SU-DHL-6 (cell line): ENCODE results near the gene SDK2.
"Not testable (repeated sequence)": the region's sequence is repeated elsewhere in the genome, so short reads cannot be mapped to it uniquely, and the experiment has no call there.

Source experiments
- H2AFZ ChIP-seq: fragments of 200-600 bp; sonication (generic); 2 replicates; pipeline ENCODE4 v1.6.1; 2014; ENCODE audit warnings: low read depth, mild to moderate bottlenecking, moderate library complexity, mixed read lengths, antibody characterized with exemption, low read length; ENCODE audit not compliant: severe bottlenecking
- H3F3A ChIP-seq: fragments of 200-600 bp; shearing (Covaris generic); 2 replicates; pipeline ENCODE4 v1.6.0; 2016; ENCODE audit warnings: antibody characterized with exemption, mild to moderate bottlenecking; ENCODE audit not compliant: insufficient read depth
- H3K27ac ChIP-seq: fragments of 200-600 bp; sonication (generic); 2 replicates; pipeline ENCODE4 v1.5.1; 2016; ENCODE audit warnings: low read depth, mild to moderate bottlenecking, low read length, moderate library complexity, mixed read lengths
- H3K27me3 ChIP-seq: fragments of 200-600 bp; sonication (generic), shearing (Covaris generic); 2 replicates; pipeline ENCODE4 v1.6.0; 2014; ENCODE audit warnings: mild to moderate bottlenecking, low read length
- H3K36me3 ChIP-seq: fragments of 200-600 bp; sonication (generic); 2 replicates; pipeline ENCODE4 v1.6.1; 2014; ENCODE audit warnings: mild to moderate bottlenecking, low read length, mixed read lengths
- H3K4me2 ChIP-seq: fragments of 300-600, 200-600 bp; shearing (Covaris generic), sonication (generic); 2 replicates; pipeline ENCODE4 v1.6.0; 2014; ENCODE audit warnings: low read length, low read depth, mild to moderate bottlenecking; ENCODE audit not compliant: poor library complexity, severe bottlenecking
- H3K4me3 ChIP-seq: fragments of 200-600 bp; sonication (generic); 2 replicates; pipeline ENCODE4 v1.5.1; 2014; ENCODE audit warnings: antibody characterized with exemption, low read length, mild to moderate bottlenecking, mixed read lengths; ENCODE audit not compliant: insufficient read depth, poor library complexity, severe bottlenecking
- H3K79me2 ChIP-seq: fragments of 200-600 bp; sonication (generic); 2 replicates; pipeline ENCODE4 v1.6.1; 2014; ENCODE audit warnings: mild to moderate bottlenecking, low read length, moderate library complexity; ENCODE audit not compliant: insufficient read depth
- H3K9ac ChIP-seq: fragments of 200-600 bp; sonication (generic); 2 replicates; pipeline ENCODE4 v1.7.0; 2014; ENCODE audit warnings: mild to moderate bottlenecking, low read length
- H3K9me2 ChIP-seq: fragments of 200-600 bp; sonication (generic); replicated peaks from 2 replicates; pipeline ENCODE4 v1.6.1; 2014; ENCODE audit warnings: low read length; ENCODE audit not compliant: insufficient read depth
- H3K9me3 ChIP-seq: fragments of 200-600 bp; sonication (generic); 2 replicates; pipeline ENCODE4 v1.6.1; 2014; ENCODE audit warnings: low read length, mixed read lengths; ENCODE audit not compliant: insufficient read depth
- H4K20me1 ChIP-seq: fragments of 200-600 bp; sonication (generic); 2 replicates; pipeline ENCODE4 v1.6.1; 2014; ENCODE audit warnings: low read depth, mild to moderate bottlenecking, antibody characterized with exemption, low read length, moderate library complexity, mixed read lengths
- EZH2phosphoT487 ChIP-seq: fragments of 200-600 bp; sonication (generic), shearing (Covaris generic); conservative IDR thresholded peaks from 2 replicates; pipeline ENCODE4 v1.6.1; 2018; ENCODE audit warnings: mild to moderate bottlenecking, antibody characterized with exemption, low read length, moderate library complexity, mixed read lengths
- TF ChIP-seq, protein P1 (sequence below): fragments of 200-600 bp; sonication (generic); IDR thresholded peaks from one replicate; pipeline ENCODE4 v1.5.1; 2017; ENCODE audit warnings: antibody characterized with exemption, mild to moderate bottlenecking, low read length, moderate library complexity; ENCODE audit not compliant: insufficient read depth, poor library complexity, severe bottlenecking

The SDK2 gene

DNA sequence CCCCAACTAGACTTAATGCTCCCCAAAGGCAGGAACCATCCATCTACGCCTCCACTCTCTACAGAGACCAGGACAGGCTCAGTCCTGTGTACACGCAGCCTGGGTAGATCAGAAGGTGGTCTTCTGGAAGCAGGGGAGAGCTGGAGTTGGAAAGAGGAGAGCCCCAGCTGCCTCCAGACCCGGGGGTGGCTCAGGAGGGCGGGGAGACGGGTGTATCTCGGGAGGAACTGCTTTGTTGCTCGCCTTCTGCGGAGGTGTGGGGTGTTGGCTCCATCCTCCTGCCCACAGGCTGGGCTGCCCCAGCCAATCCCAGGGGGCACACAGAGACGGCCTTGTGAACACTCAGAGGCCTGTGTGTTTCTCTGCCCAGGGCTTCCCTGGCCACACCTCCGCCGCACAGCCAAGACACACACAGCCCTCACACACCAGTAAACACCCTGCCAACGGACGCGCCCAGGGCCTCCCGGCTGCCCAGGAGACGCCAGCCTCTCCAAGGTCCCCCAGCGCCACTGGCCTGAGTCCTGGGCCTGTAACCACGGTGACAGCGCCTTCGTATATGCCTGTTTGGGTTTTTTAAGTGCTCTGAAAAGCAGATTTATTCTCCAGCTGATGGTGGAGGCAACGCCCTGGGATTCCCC is 189.1 kb downstream of the SDK2 start:
- H3K79me2 ChIP-seq = no peaks in the 10 kb centered on the region
- H3K27me3 ChIP-seq = no peaks in the 10 kb centered on the region; the same call in 1 of the 2 replicates
- no peaks in the 10 kb centered on the region for H3K9me2 ChIP-seq
- TF ChIP-seq, protein P1, sequence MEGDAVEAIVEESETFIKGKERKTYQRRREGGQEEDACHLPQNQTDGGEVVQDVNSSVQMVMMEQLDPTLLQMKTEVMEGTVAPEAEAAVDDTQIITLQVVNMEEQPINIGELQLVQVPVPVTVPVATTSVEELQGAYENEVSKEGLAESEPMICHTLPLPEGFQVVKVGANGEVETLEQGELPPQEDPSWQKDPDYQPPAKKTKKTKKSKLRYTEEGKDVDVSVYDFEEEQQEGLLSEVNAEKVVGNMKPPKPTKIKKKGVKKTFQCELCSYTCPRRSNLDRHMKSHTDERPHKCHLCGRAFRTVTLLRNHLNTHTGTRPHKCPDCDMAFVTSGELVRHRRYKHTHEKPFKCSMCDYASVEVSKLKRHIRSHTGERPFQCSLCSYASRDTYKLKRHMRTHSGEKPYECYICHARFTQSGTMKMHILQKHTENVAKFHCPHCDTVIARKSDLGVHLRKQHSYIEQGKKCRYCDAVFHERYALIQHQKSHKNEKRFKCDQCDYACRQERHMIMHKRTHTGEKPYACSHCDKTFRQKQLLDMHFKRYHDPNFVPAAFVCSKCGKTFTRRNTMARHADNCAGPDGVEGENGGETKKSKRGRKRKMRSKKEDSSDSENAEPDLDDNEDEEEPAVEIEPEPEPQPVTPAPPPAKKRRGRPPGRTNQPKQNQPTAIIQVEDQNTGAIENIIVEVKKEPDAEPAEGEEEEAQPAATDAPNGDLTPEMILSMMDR = no peak
- TF ChIP-seq EZH2phosphoT487 = no peak
- H3K4me2 ChIP-seq = no peak overlapping the region
- no peak overlapping the region for H3K4me3 ChIP-seq
- no peaks in the 10 kb centered on the region for H3K36me3 ChIP-seq
- no peaks in the 10 kb centered on the region for H3K9me3 ChIP-seq
- no peaks in the 10 kb centered on the region for H4K20me1 ChIP-seq
- H2AFZ ChIP-seq = no peak overlapping the region
- no peak overlapping the region for H3K9ac ChIP-seq
- H3F3A ChIP-seq = no peaks in the 10 kb centered on the region
- H3K27ac ChIP-seq = no peak overlapping the region

DNA sequence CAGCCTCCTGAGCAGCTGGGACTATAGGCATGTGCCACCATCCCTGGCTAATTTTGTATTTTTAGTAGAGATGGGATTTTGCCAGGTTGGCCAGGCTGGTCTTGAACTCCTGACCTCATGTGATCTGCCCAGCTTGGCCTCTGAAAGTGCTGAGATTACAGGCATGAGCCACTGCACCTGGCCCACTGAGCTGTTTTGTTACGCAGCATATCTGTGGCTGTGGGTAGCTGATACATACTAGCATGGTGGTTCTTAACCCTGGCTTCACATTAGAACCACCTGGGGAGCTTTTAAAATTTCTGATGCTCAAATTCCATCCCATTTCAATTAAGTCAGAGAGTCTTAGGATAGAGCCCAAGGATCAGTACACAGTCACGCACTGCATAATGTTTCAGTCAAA is 190.8 kb downstream of the SDK2 start:
- H3K4me3 ChIP-seq, H2AFZ ChIP-seq, H3K27me3 ChIP-seq, H3K36me3 ChIP-seq, H3K9me2 ChIP-seq, H4K20me1 ChIP-seq, H3K9ac ChIP-seq, H3K9me3 ChIP-seq, H3F3A ChIP-seq, H3K27ac ChIP-seq, H3K79me2 ChIP-seq, H3K4me2 ChIP-seq: not testable (repeated sequence)

DNA sequence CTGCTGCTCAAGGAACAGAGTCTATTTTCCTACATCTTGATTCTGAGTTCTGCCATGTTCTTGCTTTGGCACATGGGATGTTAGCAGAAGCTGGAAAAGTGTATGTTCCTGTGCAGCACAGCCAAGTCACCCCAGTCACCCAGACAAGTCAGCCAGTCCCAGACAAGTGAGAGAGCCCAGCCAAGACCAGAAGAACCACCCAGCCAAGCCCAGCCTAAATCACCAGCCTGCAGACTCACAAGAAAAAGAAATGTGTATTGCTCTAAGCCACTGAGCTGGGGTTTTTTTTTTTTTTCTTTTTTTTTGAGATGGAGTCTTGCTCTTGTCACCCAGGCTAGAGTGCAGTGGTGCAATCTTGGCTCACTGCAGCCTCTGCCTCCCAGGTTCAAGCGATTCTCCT is 191.2 kb downstream of the SDK2 start:
- TF ChIP-seq EZH2phosphoT487 = no peak
- TF ChIP-seq, protein P1 = no peak
- Histone ChIP-seq H3F3A (no peaks in the 10 kb centered on the region), H3K4me2 (no peak overlapping the region), H3K9me3 (no peaks in the 10 kb centered on the region), H2AFZ (no peak overlapping the region), H3K27me3 (no peaks in the 10 kb centered on the region; the same call in 1 of the 2 replicates), H4K20me1 (no peaks in the 10 kb centered on the region), H3K9ac (no peak overlapping the region), H3K36me3 (no peaks in the 10 kb centered on the region), H3K27ac (no peak overlapping the region), H3K79me2 (no peaks in the 10 kb centered on the region), H3K9me2 (no peaks in the 10 kb centered on the region), H3K4me3 (no peak overlapping the region)

DNA sequence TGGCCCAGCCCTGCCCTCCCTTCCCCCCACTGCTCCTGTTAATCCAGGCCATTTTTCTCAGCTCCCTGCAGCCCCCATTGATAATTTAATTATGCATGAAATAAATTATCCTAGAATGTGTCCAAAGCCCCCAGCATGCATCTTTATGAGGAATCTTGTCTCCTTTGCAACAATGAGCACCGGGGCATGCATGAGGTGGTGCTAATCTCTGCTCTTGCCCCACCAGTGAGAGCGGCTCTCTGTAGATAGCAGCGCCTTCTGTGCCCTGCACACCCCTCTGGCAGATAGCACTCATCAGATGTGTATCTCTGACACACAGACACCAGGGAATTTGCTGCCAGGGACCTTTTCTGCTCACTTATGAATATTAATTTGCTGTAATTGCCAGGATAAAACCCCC is 192.2 kb downstream of the SDK2 start:
- no peaks in the 10 kb centered on the region for H3K9me2 ChIP-seq
- no peaks in the 10 kb centered on the region for H3K9me3 ChIP-seq
- no peak overlapping the region for H3K4me2 ChIP-seq
- H3K9ac ChIP-seq = no peak overlapping the region
- no peak overlapping the region for H2AFZ ChIP-seq
- H3K27me3 ChIP-seq = no peaks in the 10 kb centered on the region; the same call in 1 of the 2 replicates
- no peaks in the 10 kb centered on the region for H4K20me1 ChIP-seq
- H3F3A ChIP-seq = no peaks in the 10 kb centered on the region
- H3K4me3 ChIP-seq = no peak overlapping the region
- no peaks in the 10 kb centered on the region for H3K79me2 ChIP-seq
- no peaks in the 10 kb centered on the region for H3K36me3 ChIP-seq
- no peak for TF ChIP-seq EZH2phosphoT487
- TF ChIP-seq, protein P1 = no peak
- H3K27ac ChIP-seq = no peak overlapping the region
